B cell (primary cell): Measurements from ENCODE around the gene PTPN13. TPM values are rescaled to one million over a fixed set of nuclear protein-coding genes. Genes with fewer than 3 reads are reported as not detected.

ENCODE experiments used
- ATAC-seq: fragments of 200-7000 bp; cut with Tn5 transposase; one replicate; pipeline ENCODE4 v1.10.0; 2021; ENCODE audit warnings: low read depth, mild to moderate bottlenecking, moderate number of reproducible peaks, moderate library complexity
- CTCF ChIA-PET: fragments of 350-600 bp; sonication (Branson Sonifier 250); formaldehyde crosslinking; loops from one replicate; lab custom pipeline; 2021; ENCODE audit warnings: antibody characterized with exemption, inconsistent platforms; lab: Charles Lee
- POLR2A ChIA-PET: fragments of 350-600 bp; sonication (Branson Sonifier 250); formaldehyde crosslinking; loops from one replicate; lab custom pipeline; 2021; ENCODE audit warnings: antibody characterized with exemption; lab: Charles Lee
- DNase-seq: peaks from one replicate; pipeline ENCODE4 v3.0.0; 2013
- H2AFZ ChIP-seq: 2 replicates; pipeline ENCODE4 v1.6.1; 2012; ENCODE audit warnings: mild to moderate bottlenecking, low read depth, low read length; ENCODE audit not compliant: insufficient read depth, poor library complexity, severe bottlenecking
- H3K27ac ChIP-seq, 2 donors: 1 replicate in 1 of 2; 2 replicates in 1 of 2; pipeline ENCODE4 v1.5.1; 2012 to 2013; ENCODE audit warnings: low read length in 2 of 2, mild to moderate bottlenecking in 2 of 2, moderate library complexity in 1 of 2
- H3K27me3 ChIP-seq, 4 experiments: fragments of 200-600 bp in 1 of 4; sonication (generic) in 1 of 4; replicated peaks in 1 of 4; 1 replicate in 2 of 4; 2 replicates in 2 of 4; pipeline versions ENCODE4 v1.6.1 to v1.7.0; 2013 to 2016; ENCODE audit warnings: low read length in 3 of 4, mild to moderate bottlenecking in 2 of 4, mixed read lengths in 1 of 4, moderate library complexity in 1 of 4; ENCODE audit not compliant: insufficient read depth in 4 of 4, control insufficient read depth in 3 of 4; ENCODE audit errors: control extremely low read depth in 1 of 4
- H3K36me3 ChIP-seq, 2 experiments: replicated peaks in 1 of 2; 1 replicate in 1 of 2; 2 replicates in 1 of 2; pipeline versions ENCODE4 v1.6.1 to v1.7.1; 2013; ENCODE audit warnings: low read length in 1 of 2; ENCODE audit not compliant: insufficient read depth in 2 of 2, control insufficient read depth in 1 of 2; ENCODE audit errors: control extremely low read depth in 1 of 2, extremely low read depth in 1 of 2
- H3K4me1 ChIP-seq, 2 donors: fragments of 200-600 bp in 1 of 2; sonication (generic) in 1 of 2; 1 replicate in 1 of 2; 2 replicates in 1 of 2; pipeline versions ENCODE4 v1.5.1 to v1.6.1; 2013 to 2017; ENCODE audit warnings: low read length in 2 of 2; ENCODE audit not compliant: control insufficient read depth in 2 of 2, insufficient read depth in 2 of 2
- H3K4me2 ChIP-seq: replicated peaks from 2 replicates; pipeline ENCODE3; 2012; ENCODE audit warnings: mild to moderate bottlenecking, low read depth, low read length; ENCODE audit not compliant: poor library complexity, severe bottlenecking
- H3K4me3 ChIP-seq, 5 experiments: fragments of 200-600 bp in 1 of 5; sonication (generic) in 1 of 5; 1 replicate in 3 of 5; 2 replicates in 2 of 5; pipeline versions ENCODE4 v1.5.1 to v1.7.0; 2011 to 2016; ENCODE audit warnings: low read length in 4 of 5, mild to moderate bottlenecking in 4 of 5, low read depth in 2 of 5, control low read depth in 1 of 5, moderate library complexity in 1 of 5; ENCODE audit not compliant: insufficient read depth in 1 of 5; ENCODE audit errors: control extremely low read depth in 1 of 5, extremely low read depth in 1 of 5
- H3K79me2 ChIP-seq: fragments of 200-600 bp; sonication (generic); one replicate; pipeline ENCODE4 v1.6.0; 2016; ENCODE audit warnings: low read length; ENCODE audit not compliant: control insufficient read depth, insufficient read depth
- H3K9ac ChIP-seq: fragments of 200-600 bp; sonication (generic); 2 replicates; pipeline ENCODE4 v1.6.1; 2017; ENCODE audit warnings: mild to moderate bottlenecking, low read length, moderate library complexity
- H3K9me3 ChIP-seq, 3 donors: one replicate each; pipeline versions ENCODE4 v1.6.1 to v1.7.1; 2013; ENCODE audit warnings: low read length in 2 of 3; ENCODE audit not compliant: control insufficient read depth in 2 of 3, insufficient read depth in 1 of 3; ENCODE audit errors: control extremely low read depth in 1 of 3
- H4K20me1 ChIP-seq: 2 replicates; pipeline ENCODE4 v1.6.0; 2012; ENCODE audit warnings: mild to moderate bottlenecking, low read length; ENCODE audit not compliant: insufficient read depth, control insufficient read depth, poor library complexity, severe bottlenecking
- H3K27ac Mint-ChIP-seq: one replicate; pipeline ENCODE4 v1.8.0; 2021; ENCODE audit warnings: mixed read lengths
- H3K27me3 Mint-ChIP-seq: one replicate; pipeline ENCODE4 v1.8.0; 2021; ENCODE audit warnings: mixed read lengths
- H3K4me1 Mint-ChIP-seq: one replicate; pipeline ENCODE4 v1.8.0; 2021; ENCODE audit warnings: mixed read lengths
- H3K4me3 Mint-ChIP-seq: one replicate; pipeline ENCODE4 v1.8.0; 2021; ENCODE audit warnings: mixed read lengths
- H3K9me3 Mint-ChIP-seq: one replicate; pipeline ENCODE4 v1.8.0; 2022; ENCODE audit warnings: mixed read lengths; ENCODE audit not compliant: insufficient read depth
- EZH2 ChIP-seq: IDR thresholded peaks from 2 replicates; pipeline ENCODE4 v1.6.1; 2012; ENCODE audit warnings: borderline replicate concordance, low read depth, mild to moderate bottlenecking, moderate library complexity, low read length; ENCODE audit not compliant: insufficient read depth, poor library complexity, severe bottlenecking
- WGBS: methylation state at CpG from one replicate; pipeline ENCODE4 v1.1.5; 2013; ENCODE audit warnings: missing lambda C conversion rate; ENCODE audit not compliant: insufficient coverage; 5-methylcytosine and 5-hydroxymethylcytosine counted together
- intact Hi-C: fragments of 100-400 bp; cut with micrococcal nuclease; formaldehyde crosslinking; loops from one replicate; pipeline ENCODE4 v1.10.0; 2022
- polyA plus RNA-seq: library from polyadenylated mRNA; depleted of rRNA; stranded (reverse); fragments of >200 nt; gene quantifications from 2 replicates; pipeline ENCODE4 v1.2.3, GENCODE V29; 2012
- total RNA-seq, 2 donors: library from RNA; stranded (reverse); fragments of 120-200 nt in 1 of 2; gene quantifications; 1 replicate in 1 of 2; 2 replicates in 1 of 2; pipeline versions ENCODE4 v1.2.3 to v1.2.4, GENCODE V29; 2013 to 2022
- TF ChIP-seq, protein P1 (sequence below): fragments of 200-600 bp; IDR thresholded peaks from one replicate; pipeline ENCODE4 v1.8.0; 2022; ENCODE audit warnings: antibody characterized with exemption, mild to moderate bottlenecking

The PTPN13 gene
- total and polyA plus RNA-seq, 2 donors (not counting 1 experiment from before 2014, with no cell fraction given): 0.91 TPM; not detected in 1

DNA sequence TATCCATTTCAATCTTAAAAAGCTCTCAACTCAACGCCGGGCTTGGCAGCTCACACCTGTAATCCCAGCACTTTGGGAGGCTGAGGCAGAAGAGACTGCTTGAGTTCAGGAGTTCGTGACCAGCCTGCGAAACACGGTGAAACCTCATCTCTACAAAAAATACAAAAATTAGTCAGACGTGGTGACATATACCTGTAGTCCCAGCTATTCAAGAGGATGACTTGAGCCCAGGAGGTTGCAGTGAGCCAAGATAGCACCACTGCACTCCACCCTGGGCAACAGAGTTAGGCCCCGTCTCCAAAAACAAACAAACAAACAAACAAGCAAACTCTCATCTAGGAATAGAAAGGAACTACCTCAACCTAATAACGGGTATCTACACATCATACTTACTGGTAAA is 50.8 kb downstream of the PTPN13 start:
- ChIA-PET CTCF (no interaction called here), POLR2A (no interaction called here)
- intact Hi-C loops: no loop called here
- H3K79me2 ChIP-seq: no peaks in the 10 kb centered on the region
- H3K27ac Mint-ChIP-seq: no peak overlapping the region
- peaks cover 0 to 1% (median 0%) of the 10 kb centered on the region in 3 donors for H3K9me3 ChIP-seq
- H3K4me3 ChIP-seq: no peak overlapping the region
- no peak overlapping the region for H3K9ac ChIP-seq
- no peaks in the 10 kb centered on the region for H3K9me3 Mint-ChIP-seq
- TF ChIP-seq EZH2: no peak
- TF ChIP-seq, protein P1, sequence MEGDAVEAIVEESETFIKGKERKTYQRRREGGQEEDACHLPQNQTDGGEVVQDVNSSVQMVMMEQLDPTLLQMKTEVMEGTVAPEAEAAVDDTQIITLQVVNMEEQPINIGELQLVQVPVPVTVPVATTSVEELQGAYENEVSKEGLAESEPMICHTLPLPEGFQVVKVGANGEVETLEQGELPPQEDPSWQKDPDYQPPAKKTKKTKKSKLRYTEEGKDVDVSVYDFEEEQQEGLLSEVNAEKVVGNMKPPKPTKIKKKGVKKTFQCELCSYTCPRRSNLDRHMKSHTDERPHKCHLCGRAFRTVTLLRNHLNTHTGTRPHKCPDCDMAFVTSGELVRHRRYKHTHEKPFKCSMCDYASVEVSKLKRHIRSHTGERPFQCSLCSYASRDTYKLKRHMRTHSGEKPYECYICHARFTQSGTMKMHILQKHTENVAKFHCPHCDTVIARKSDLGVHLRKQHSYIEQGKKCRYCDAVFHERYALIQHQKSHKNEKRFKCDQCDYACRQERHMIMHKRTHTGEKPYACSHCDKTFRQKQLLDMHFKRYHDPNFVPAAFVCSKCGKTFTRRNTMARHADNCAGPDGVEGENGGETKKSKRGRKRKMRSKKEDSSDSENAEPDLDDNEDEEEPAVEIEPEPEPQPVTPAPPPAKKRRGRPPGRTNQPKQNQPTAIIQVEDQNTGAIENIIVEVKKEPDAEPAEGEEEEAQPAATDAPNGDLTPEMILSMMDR: no peak
- DNase-seq (no peak), ATAC-seq (no peak)
- 95% methylated on average over 5 of the region's 8 CpGs for WGBS
- H2AFZ ChIP-seq: no peak overlapping the region
- H3K4me1 ChIP-seq: no peaks in the 10 kb centered on the region
- no peak overlapping the region for H3K4me3 Mint-ChIP-seq
- H3K27me3 ChIP-seq: no peaks in the 10 kb centered on the region
- H3K36me3 ChIP-seq: no peaks in the 10 kb centered on the region
- no peaks in the 10 kb centered on the region for H3K4me1 Mint-ChIP-seq
- H3K27ac ChIP-seq: no peak overlapping the region
- H3K4me2 ChIP-seq: no peak overlapping the region
- no peaks in the 10 kb centered on the region for H3K27me3 Mint-ChIP-seq
- H4K20me1 ChIP-seq: no peaks in the 10 kb centered on the region

- no peak for TF ChIP-seq EZH2
- TF ChIP-seq, protein P1: no peak
- ChIA-PET POLR2A (no interaction called here), CTCF (no interaction called here)
- no peak overlapping the region for H3K9ac ChIP-seq
- H3K36me3 ChIP-seq: no peaks in the 10 kb centered on the region
- no peak overlapping the region for H3K27ac Mint-ChIP-seq
- no peak overlapping the region for H3K4me3 ChIP-seq
- no peaks in the 10 kb centered on the region for H3K79me2 ChIP-seq
- peaks cover 8 to 16% (median 14%) of the 10 kb centered on the region in 3 donors for H3K9me3 ChIP-seq
- no peak for ATAC-seq
- H2AFZ ChIP-seq: no peak overlapping the region
- no peak overlapping the region for H3K4me3 Mint-ChIP-seq
- no CpG with 5 or more reads among the region's 1 CpG for WGBS
- no peaks in the 10 kb centered on the region for H3K27me3 ChIP-seq
- no peaks in the 10 kb centered on the region for H3K4me1 Mint-ChIP-seq
- no peaks in the 10 kb centered on the region for H4K20me1 ChIP-seq
- no peaks in the 10 kb centered on the region for H3K27me3 Mint-ChIP-seq
- DNase-seq: no peak
- H3K4me2 ChIP-seq: no peak overlapping the region
- no peak overlapping the region for H3K27ac ChIP-seq
- intact Hi-C loops: no loop called here
- peaks cover 2% of the 10 kb centered on the region for H3K9me3 Mint-ChIP-seq
- no peaks in the 10 kb centered on the region for H3K4me1 ChIP-seq
Observed at GRCh38 chr4:86652332-86652932, 58.3 kb downstream of the PTPN13 start.
